IMR-90 (cell line): ENCODE results near the gene PTAR1. TPM values are rescaled to one million over a fixed set of nuclear protein-coding genes. Genes with fewer than 3 reads are reported as not detected.

Source experiments
- ATAC-seq: fragments of 200-7000 bp; cut with Tn5 transposase; 2 replicates; pipeline ENCODE4 v1.9.1; 2020; ENCODE audit warnings: low read depth, mild to moderate bottlenecking, moderate library complexity
- BruUV-seq: library from RNA; stranded (reverse); fragments of 400-500 nt; replicated peaks from 2 replicates; lab custom pipeline; 2021; lab: Mats Ljungman, UMichigan
- CTCF ChIA-PET: fragments of 300-600 bp; formaldehyde crosslinking; extraction: SDS; loops from one replicate; lab custom pipeline; 2021; ENCODE audit warnings: antibody characterized with exemption; lab: Yijun Ruan, JAX
- POLR2A ChIA-PET: fragments of 300-600 bp; sonication (Branson Sonifier 250); formaldehyde crosslinking; loops from one replicate; lab custom pipeline; 2022; ENCODE audit warnings: antibody characterized with exemption; ENCODE audit not compliant: unreplicated experiment; lab: Charles Lee
- DNase-seq: peaks from one replicate; pipeline ENCODE4 v3.0.0; 2013
- H2AFZ ChIP-seq: replicated peaks from 2 replicates; pipeline ENCODE3; 2013; ENCODE audit warnings: low read length, mild to moderate bottlenecking; ENCODE audit not compliant: poor library complexity
- H2AK5ac ChIP-seq: 2 replicates; pipeline ENCODE4 v1.6.1; 2013; ENCODE audit warnings: low read depth, low read length, inconsistent platforms
- H2AK9ac ChIP-seq: replicated peaks from 2 replicates; pipeline ENCODE3; 2013; ENCODE audit warnings: mild to moderate bottlenecking, low read depth, low read length, moderate library complexity; ENCODE audit not compliant: poor library complexity
- H2BK120ac ChIP-seq: 2 replicates; pipeline ENCODE4 v1.6.1; 2013; ENCODE audit warnings: low read depth, low read length, inconsistent platforms
- H2BK15ac ChIP-seq: 3 replicates; pipeline ENCODE4 v1.6.1; 2013; ENCODE audit warnings: low read depth, low read length, inconsistent platforms
- H2BK20ac ChIP-seq: 2 replicates; pipeline ENCODE4 v1.6.1; 2013; ENCODE audit warnings: low read depth, mild to moderate bottlenecking, inconsistent platforms, low read length, moderate library complexity
- H2BK5ac ChIP-seq: 2 replicates; pipeline ENCODE4 v1.6.1; 2013; ENCODE audit warnings: mild to moderate bottlenecking, low read depth, low read length, inconsistent platforms; ENCODE audit not compliant: poor library complexity, severe bottlenecking
- H3K14ac ChIP-seq: replicated peaks from 2 replicates; pipeline ENCODE4 v1.6.1; 2013; ENCODE audit warnings: low read depth, low read length, inconsistent platforms
- H3K18ac ChIP-seq: 2 replicates; pipeline ENCODE4 v1.6.1; 2013; ENCODE audit warnings: low read depth, low read length, control low read depth
- H3K23ac ChIP-seq: 2 replicates; pipeline ENCODE4 v1.6.1; 2013; ENCODE audit warnings: low read depth, low read length, inconsistent platforms
- H3K27ac ChIP-seq: 2 replicates; pipeline ENCODE4 v1.5.1; 2013; ENCODE audit warnings: mild to moderate bottlenecking, control low read depth, low read length; ENCODE audit not compliant: insufficient read depth
- H3K27me3 ChIP-seq: 2 replicates; pipeline ENCODE4 v1.6.1; 2013; ENCODE audit warnings: low read length; ENCODE audit not compliant: control insufficient read depth, insufficient read depth
- H3K36me3 ChIP-seq: 2 replicates; pipeline ENCODE4 v1.6.1; 2013; ENCODE audit warnings: low read length, mixed read lengths; ENCODE audit not compliant: control insufficient read depth, insufficient read depth
- H3K4ac ChIP-seq: 2 replicates; pipeline ENCODE4 v1.6.1; 2013; ENCODE audit warnings: low read depth, low read length, inconsistent platforms
- H3K4me1 ChIP-seq: 2 replicates; pipeline ENCODE4 v1.6.1; 2013; ENCODE audit warnings: low read length, mixed read lengths; ENCODE audit not compliant: control insufficient read depth, insufficient read depth
- H3K4me2 ChIP-seq: 2 replicates; pipeline ENCODE4 v1.6.1; 2013; ENCODE audit warnings: low read depth, mild to moderate bottlenecking, control low read depth, low read length, moderate library complexity
- H3K4me3 ChIP-seq: 2 replicates; pipeline ENCODE4 v1.5.1; 2013; ENCODE audit warnings: low read depth, mild to moderate bottlenecking, control low read depth, low read length, moderate library complexity; ENCODE audit not compliant: insufficient read depth
- H3K56ac ChIP-seq: 2 replicates; pipeline ENCODE4 v1.6.1; 2013; ENCODE audit warnings: low read length, inconsistent platforms; ENCODE audit not compliant: insufficient read depth; ENCODE audit errors: extremely low read depth
- H3K79me1 ChIP-seq, 2 experiments: 2 replicates each; pipeline ENCODE4 v1.6.1; 2013; ENCODE audit warnings: low read length in 2 of 2, inconsistent platforms in 1 of 2, low read depth in 1 of 2
- H3K9ac ChIP-seq: 2 replicates; pipeline ENCODE4 v1.6.1; 2013; ENCODE audit warnings: low read depth, low read length, control low read depth
- H3K9me1 ChIP-seq: 2 replicates; pipeline ENCODE4 v1.6.1; 2013; ENCODE audit warnings: low read length, inconsistent platforms; ENCODE audit not compliant: insufficient read depth
- H3K9me3 ChIP-seq: 2 replicates; pipeline ENCODE4 v1.6.1; 2013; ENCODE audit warnings: low read length; ENCODE audit not compliant: control insufficient read depth, insufficient read depth
- H4K20me1 ChIP-seq: 2 replicates; pipeline ENCODE4 v1.6.1; 2013; ENCODE audit warnings: low read length, inconsistent platforms; ENCODE audit not compliant: insufficient read depth
- H4K5ac ChIP-seq: 2 replicates; pipeline ENCODE4 v1.6.1; 2013; ENCODE audit warnings: mild to moderate bottlenecking, low read depth, low read length, control low read depth
- H4K8ac ChIP-seq, 2 experiments: 2 replicates each; pipeline ENCODE4 v1.6.1; 2013; ENCODE audit warnings: low read depth in 2 of 2, low read length in 2 of 2, control low read depth in 1 of 2, inconsistent platforms in 1 of 2
- H4K91ac ChIP-seq: 2 replicates; pipeline ENCODE4 v1.6.1; 2013; ENCODE audit warnings: low read depth, low read length, inconsistent platforms; ENCODE audit not compliant: insufficient read depth
- CEBPB ChIP-seq: IDR thresholded peaks from 2 replicates; pipeline ENCODE4 v1.6.1; 2012; ENCODE audit warnings: low read depth, low read length, improper control_type of control experiment
- POLR2A ChIP-seq: IDR thresholded peaks from 2 replicates; pipeline ENCODE4 v1.6.1; 2012; ENCODE audit warnings: mild to moderate bottlenecking, low read depth, low read length
- WGBS, 2 experiments: methylation state at CpG; one replicate each; pipeline versions ENCODE4 v1.1.5 to v1.1.7; 2013; ENCODE audit warnings: missing lambda C conversion rate in 2 of 2; ENCODE audit not compliant: insufficient read length in 1 of 2; ENCODE audit errors: extremely low coverage in 2 of 2; 5-methylcytosine and 5-hydroxymethylcytosine counted together
- dilution Hi-C: fragments of 300-500 bp; cut with HindIII; formaldehyde crosslinking; loops from one replicate; pipeline ENCODE4 v1.14.3; 2018; ENCODE audit warnings: low sequenced_read_pairs; ENCODE audit not compliant: unreplicated experiment
- in situ Hi-C: fragments of 300-500 bp; cut with MboI; formaldehyde crosslinking; loops from 3 replicates; pipeline ENCODE4 v1.14.3; 2019; ENCODE audit warnings: low sequenced_read_pairs, inconsistent platforms, mixed read lengths
- intact Hi-C: fragments of 100-400 bp; cut with micrococcal nuclease; formaldehyde crosslinking; loops from 2 replicates; pipeline ENCODE4 v1.10.0; 2022
- polyA plus RNA-seq, 3 experiments: library from polyadenylated mRNA; depleted of rRNA; stranded (reverse); fragments of >200 nt; gene quantifications; 2 replicates each; pipeline ENCODE4 v1.2.3, GENCODE V29; 2012; ENCODE audit warnings: low replicate concordance in 1 of 3
- total RNA-seq: library from RNA; depleted of rRNA; stranded (reverse); fragments of >200 nt; gene quantifications from 2 replicates; pipeline ENCODE4 v1.2.3, GENCODE V29; 2012

The PTAR1 gene
- total and polyA plus RNA-seq, 2 of the 4 experiments (the other 2 are of a cell fraction): 10.6 to 110 TPM

DNA sequence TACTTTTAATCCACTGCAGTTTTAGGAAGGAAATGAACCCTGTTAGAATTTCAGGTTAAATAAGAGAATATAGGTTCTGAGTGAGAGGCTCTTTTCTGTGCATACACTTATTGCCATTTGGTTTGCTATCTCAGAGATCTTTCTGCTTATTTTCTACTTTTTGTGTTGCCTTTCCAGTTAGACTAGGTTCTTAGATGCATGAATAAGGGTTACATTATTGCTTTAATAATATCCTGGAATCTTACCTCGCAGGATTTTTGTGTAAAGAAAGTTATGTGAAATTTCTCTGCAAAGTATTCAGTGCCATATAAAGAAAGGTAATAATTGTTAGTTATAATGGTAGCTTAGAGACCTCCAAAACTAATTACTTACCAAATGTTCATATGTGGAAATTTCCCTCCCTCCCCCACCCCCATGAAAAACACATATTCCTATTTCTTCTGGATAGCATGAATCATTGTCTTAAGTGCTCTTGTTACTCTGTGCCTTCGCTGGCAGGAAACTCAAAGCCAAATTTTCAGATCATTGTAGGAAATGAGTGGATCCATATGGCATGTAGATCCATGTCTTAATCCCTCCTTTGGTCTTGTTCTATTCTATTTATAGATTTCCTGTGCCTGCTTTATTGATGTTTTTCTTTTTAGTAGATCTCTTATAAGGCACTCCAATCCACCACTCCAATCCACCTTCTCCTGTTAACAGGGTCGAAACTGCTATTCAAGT is 84.9 kb downstream of the PTAR1 start:
- CTCF ChIA-PET: no interaction called here
- Histone ChIP-seq H2BK15ac (0 out of 3 replicates have a peak overlapping the region, but pooled peaks have one; percentile 8), H3K23ac (no peak overlapping the region; the same call in 1 of the 2 replicates), H4K20me1 (peaks cover 2% of the 10 kb centered on the region; the same call in 1 of the 2 replicates), H3K79me1 (peaks cover 10 to 26% of the 10 kb centered on the region in 2 experiments; a peak in 3 of 4 replicates), H2BK5ac (peak overlapping the region; percentile 39), H3K4me1 (peaks cover 6% of the 10 kb centered on the region), H4K91ac (0 out of 2 replicates have a peak overlapping the region, but pooled peaks have one; percentile 12), H3K4me3 (no peak overlapping the region), H3K56ac (no peak overlapping the region), H4K5ac (no peak overlapping the region), H3K4me2 (peak overlapping the region; percentile 36; the same call in 1 of the 2 replicates), H2AK5ac (peak overlapping the region; percentile 27; the same call in 1 of the 2 replicates), H3K4ac (peak overlapping the region; percentile 61; the same call in 1 of the 2 replicates), H4K8ac (peak overlapping the region in 1 of 2 experiments; percentile 61; a peak in 1 of 4 replicates), H3K27me3 (no peaks in the 10 kb centered on the region), H3K27ac (0 out of 2 replicates have a peak overlapping the region, but pooled peaks have one; percentile 10), H3K36me3 (no peaks in the 10 kb centered on the region), H2AK9ac (no peak overlapping the region), H2AFZ (peak overlapping the region; percentile 47), H3K18ac (no peak overlapping the region; the same call in 1 of the 2 replicates), H2BK20ac (peak overlapping the region; percentile 94; the same call in 1 of the 2 replicates), H3K9me1 (peaks cover 7% of the 10 kb centered on the region), H3K14ac (peak overlapping the region; percentile 81; the same call in 1 of the 2 replicates), H3K9ac (no peak overlapping the region), H2BK120ac (peak overlapping the region; percentile 86; the same call in 1 of the 2 replicates), H3K9me3 (no peaks in the 10 kb centered on the region)
- POLR2A ChIA-PET: no interaction called here
- dilution Hi-C loops (no loop called here), in situ Hi-C loops (loop anchor here (10.0 to 25.0 kb wide), 3 partner anchors 200 to 562 kb away; no protein-coding TSS in a partner anchor), intact Hi-C loops (loop anchor here (5.0 to 10.0 kb wide), 3 partner anchors 118 to 927 kb away; no protein-coding TSS in a partner anchor)
- no TSS peak for BruUV-seq
- WGBS, 2 experiments: no CpG with 5 or more reads among the region's 3 CpGs
- no peak for TF ChIP-seq POLR2A
- peak; percentile 16; the same call in 1 of the 2 replicates for TF ChIP-seq CEBPB
- ATAC-seq (no peak), DNase-seq (peak; percentile 94)
